Mucosa of descending colon (tissue), 3 donors: ENCODE measurements around the gene SVOPL. TPM values are rescaled to one million over a fixed set of nuclear protein-coding genes. Genes with fewer than 3 reads are reported as not detected.

ENCODE experiments used
- ATAC-seq: fragments of 200-7000 bp; cut with Tn5 transposase; one replicate; pipeline ENCODE4 v1.9.1; 2020; ENCODE audit warnings: mild to moderate bottlenecking, moderate library complexity
- DNase-seq, 3 donors: peaks; one replicate each; pipeline ENCODE4 v3.0.0-alpha.2; 2020
- H3K36me3 ChIP-seq: fragments of 200-600 bp; one replicate; pipeline ENCODE4 v1.8.0; 2021; ENCODE audit warnings: low read depth, mild to moderate bottlenecking
- H3K4me1 ChIP-seq: fragments of 200-600 bp; one replicate; pipeline ENCODE4 v1.8.0; 2021; ENCODE audit warnings: low read depth, mild to moderate bottlenecking
- H3K4me3 ChIP-seq: fragments of 200-600 bp; one replicate; pipeline ENCODE4 v1.8.0; 2021; ENCODE audit warnings: mild to moderate bottlenecking
- H3K9me3 ChIP-seq: fragments of 200-600 bp; one replicate; pipeline ENCODE4 v1.8.0; 2021; ENCODE audit warnings: mild to moderate bottlenecking
- CTCF ChIP-seq: fragments of 200-600 bp; IDR thresholded peaks from one replicate; pipeline ENCODE4 v1.8.0; 2022; ENCODE audit warnings: antibody characterized with exemption, mild to moderate bottlenecking
- intact Hi-C, 2 donors: fragments of 100-400 bp; cut with DNase I in 1 of 2; cut with micrococcal nuclease in 1 of 2; formaldehyde crosslinking; loops; one replicate each; pipeline versions ENCODE4 v1.11.0 to v1.11.1; 2022; cut with DNase I, micrococcal nuclease
- total RNA-seq, 3 donors: library from RNA; stranded (reverse); fragmentation: NEBNext Ultra II Directional in 2 of 3; extraction: Animal tissue kit (Norgen Biotek cat#: 25700) in 2 of 3; gene quantifications; one replicate each; pipeline versions ENCODE4 v1.2.1 to v1.2.4, GENCODE V29; 2021 to 2023
- donor health status: DM: no; HTN: no; CAD: no; lungs with moderate emphysema.
- donor health status: DM: no; HTN: no; CAD: no.
- donor health status: DM: no; HTN: yes; CAD: no.

SVOPL gene
- total RNA-seq, 3 donors from 2014 or later: 1.8 to 3.1 (median 2.9) TPM

GRCh38 chr7:138607216-138608126 is 93.7 kb downstream of the SVOPL start:
- DNase-seq (no peak), ATAC-seq (no peak)
- TF ChIP-seq CTCF: no peak
- Histone ChIP-seq H3K4me1 (no peaks in the 10 kb centered on the region), H3K36me3 (no peaks in the 10 kb centered on the region), H3K9me3 (no peaks in the 10 kb centered on the region), H3K4me3 (no peak overlapping the region)
- intact Hi-C loops: no loop called here

GRCh38 chr7:138606236-138606635 is 94.9 kb downstream of the SVOPL start:
- Histone ChIP-seq H3K9me3 (no peaks in the 10 kb centered on the region), H3K4me1 (no peaks in the 10 kb centered on the region), H3K4me3 (no peak overlapping the region), H3K36me3 (no peaks in the 10 kb centered on the region)
- TF ChIP-seq CTCF: no peak
- DNase-seq (no peak), ATAC-seq (no peak)
- intact Hi-C loops: no loop called here

DNA sequence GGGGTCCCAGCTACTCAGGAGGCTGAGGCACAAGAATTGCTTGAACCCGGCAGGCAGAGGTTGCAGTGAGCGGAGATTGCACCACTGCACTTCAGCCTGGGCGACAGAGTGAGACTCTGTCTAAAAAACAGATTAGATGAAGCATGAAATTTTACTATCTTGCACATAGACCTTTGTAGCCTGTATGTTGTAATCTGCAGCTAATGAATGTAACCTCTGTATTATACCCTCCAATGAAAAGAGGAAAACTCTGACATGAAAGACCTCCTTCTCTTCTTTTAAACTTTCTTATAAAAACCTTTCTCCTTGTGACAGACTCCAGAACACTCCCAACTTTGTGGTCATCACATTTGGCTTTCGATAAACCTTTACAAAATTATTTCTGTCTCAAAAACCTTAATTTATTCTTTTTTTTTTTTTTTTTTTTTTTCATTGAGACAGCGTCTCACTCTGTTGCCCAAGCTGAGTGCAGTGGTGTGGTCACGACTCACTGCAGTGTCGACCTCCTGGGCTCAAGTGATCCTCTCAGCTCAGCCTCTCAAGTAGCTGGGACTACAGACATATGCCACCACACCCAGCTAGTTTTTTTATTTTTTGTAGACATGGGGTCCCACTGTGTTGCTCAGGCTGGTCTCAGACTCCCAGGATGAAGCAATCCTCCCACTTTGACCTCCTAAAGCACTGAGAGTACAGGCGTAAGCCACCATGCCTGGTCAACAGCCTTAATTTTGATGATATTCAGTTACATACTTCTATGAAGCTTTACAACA is 97.4 kb downstream of the SVOPL start:
- H3K4me1 ChIP-seq: no peaks in the 10 kb centered on the region
- no peak for TF ChIP-seq CTCF
- no peak for ATAC-seq
- no peaks in the 10 kb centered on the region for H3K9me3 ChIP-seq
- no peak overlapping the region for H3K4me3 ChIP-seq
- intact Hi-C loops: no loop called here
- no peaks in the 10 kb centered on the region for H3K36me3 ChIP-seq
- no peak for DNase-seq

GRCh38 chr7:138602451-138602850 is 98.7 kb downstream of the SVOPL start:
- intact Hi-C loops: no loop called here
- no peaks in the 10 kb centered on the region for H3K4me1 ChIP-seq
- no peaks in the 10 kb centered on the region for H3K9me3 ChIP-seq
- DNase-seq (no peak), ATAC-seq (no peak)
- no peaks in the 10 kb centered on the region for H3K36me3 ChIP-seq
- no peak overlapping the region for H3K4me3 ChIP-seq
- no peak for TF ChIP-seq CTCF

GRCh38 chr7:138595454-138595853 is 105.7 kb downstream of the SVOPL start:
- H3K36me3 ChIP-seq: no peaks in the 10 kb centered on the region
- no peaks in the 10 kb centered on the region for H3K4me1 ChIP-seq
- no peak for TF ChIP-seq CTCF
- no peak for ATAC-seq
- H3K9me3 ChIP-seq: no peaks in the 10 kb centered on the region
- no peak for DNase-seq
- intact Hi-C loops: no loop called here
- no peak overlapping the region for H3K4me3 ChIP-seq
